ENCODE measurements around the gene IGFL2. TPM values are rescaled to one million over a fixed set of nuclear protein-coding genes. Genes with fewer than 3 reads are reported as not detected.

Gene IGFL2
- polyA plus RNA-seq, 3 donors: not detected

DNA sequence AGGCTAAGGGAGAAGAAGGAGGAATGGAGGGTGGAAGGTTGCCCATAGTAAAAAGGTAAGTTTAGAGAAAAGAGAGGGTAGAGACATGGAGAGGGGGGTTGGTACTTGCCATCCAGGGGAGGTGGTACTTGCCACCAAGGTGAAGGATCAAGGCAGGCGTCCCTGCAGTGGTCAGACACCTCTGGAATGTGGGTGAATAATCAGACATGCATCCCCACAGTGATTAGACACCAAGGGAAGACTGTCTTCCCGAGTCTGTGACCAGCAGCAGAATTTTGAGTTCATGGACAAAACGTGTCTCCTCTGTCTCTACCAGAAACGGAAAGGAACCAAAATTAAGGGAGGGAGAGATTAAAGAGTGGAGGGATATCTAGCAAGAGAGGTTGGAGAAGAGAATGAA, 54.4 kb downstream of the IGFL2 start:
- Mint-ChIP-seq H3K27me3 (ENCODE audit: low read depth in 3 of 3) (peaks cover 24 to 29% (median 26%) of the 10 kb centered on the region in 3 donors), H3K9me3 (no peaks in the 10 kb centered on the region), H3K4me1 (peaks cover 2% of the 10 kb centered on the region), H3K27ac (no peak overlapping the region), H3K36me3 (no peaks in the 10 kb centered on the region), H3K4me3 (peak overlapping the region in 1 of 2 donors; percentile 1)
- no peak for DNase-seq
- H3K9me3 ChIP-seq (replicated peaks in 1 of 2; ENCODE audit: control insufficient read depth in 1 of 2, insufficient read depth in 1 of 2, low read length in 2 of 2): no peaks in the 10 kb centered on the region
- intact Hi-C loops (cut with micrococcal nuclease): no loop called here
- no peak overlapping the region for H3K27ac ChIP-seq (ENCODE audit: low read depth in 1 of 2, low read length in 2 of 2)
- no peaks in the 10 kb centered on the region for H3K79me2 ChIP-seq (ENCODE audit: insufficient read depth, low read length)
- H3K27me3 ChIP-seq (ENCODE audit: control insufficient read depth in 2 of 2, insufficient read depth in 2 of 2, low read length in 2 of 2): no peaks in the 10 kb centered on the region
- 84% methylated on average over 3 of the region's 4 CpGs for WGBS (ENCODE audit: insufficient coverage)
- no peak overlapping the region for H3K9ac ChIP-seq (ENCODE audit: insufficient read depth, low read length, poor library complexity, severe bottlenecking)
- no peaks in the 10 kb centered on the region for H4K20me1 ChIP-seq (ENCODE audit: insufficient read depth, low read length)
- no peak overlapping the region for H3K4me3 ChIP-seq (replicated peaks in 1 of 3; ENCODE audit: low read depth in 2 of 3, low read length in 3 of 3)
- no peaks in the 10 kb centered on the region for H3K4me1 ChIP-seq (ENCODE audit: control insufficient read depth in 1 of 2, insufficient read depth in 2 of 2, low read length in 2 of 2)
- no peak for TF ChIP-seq CTCF (IDR thresholded peaks at IDR 0.05)
- no peaks in the 10 kb centered on the region for H3K36me3 ChIP-seq (replicated peaks in 1 of 2; ENCODE audit: control insufficient read depth in 1 of 2, insufficient read depth in 2 of 2, low read length in 2 of 2)
- no peak overlapping the region for H3K4me2 ChIP-seq (replicated peaks; ENCODE audit: extremely low read depth, low read length, poor library complexity, severe bottlenecking)
- no peak overlapping the region for H2AFZ ChIP-seq (ENCODE audit: insufficient read depth, low read depth, low read length, poor library complexity, severe bottlenecking)

DNA sequence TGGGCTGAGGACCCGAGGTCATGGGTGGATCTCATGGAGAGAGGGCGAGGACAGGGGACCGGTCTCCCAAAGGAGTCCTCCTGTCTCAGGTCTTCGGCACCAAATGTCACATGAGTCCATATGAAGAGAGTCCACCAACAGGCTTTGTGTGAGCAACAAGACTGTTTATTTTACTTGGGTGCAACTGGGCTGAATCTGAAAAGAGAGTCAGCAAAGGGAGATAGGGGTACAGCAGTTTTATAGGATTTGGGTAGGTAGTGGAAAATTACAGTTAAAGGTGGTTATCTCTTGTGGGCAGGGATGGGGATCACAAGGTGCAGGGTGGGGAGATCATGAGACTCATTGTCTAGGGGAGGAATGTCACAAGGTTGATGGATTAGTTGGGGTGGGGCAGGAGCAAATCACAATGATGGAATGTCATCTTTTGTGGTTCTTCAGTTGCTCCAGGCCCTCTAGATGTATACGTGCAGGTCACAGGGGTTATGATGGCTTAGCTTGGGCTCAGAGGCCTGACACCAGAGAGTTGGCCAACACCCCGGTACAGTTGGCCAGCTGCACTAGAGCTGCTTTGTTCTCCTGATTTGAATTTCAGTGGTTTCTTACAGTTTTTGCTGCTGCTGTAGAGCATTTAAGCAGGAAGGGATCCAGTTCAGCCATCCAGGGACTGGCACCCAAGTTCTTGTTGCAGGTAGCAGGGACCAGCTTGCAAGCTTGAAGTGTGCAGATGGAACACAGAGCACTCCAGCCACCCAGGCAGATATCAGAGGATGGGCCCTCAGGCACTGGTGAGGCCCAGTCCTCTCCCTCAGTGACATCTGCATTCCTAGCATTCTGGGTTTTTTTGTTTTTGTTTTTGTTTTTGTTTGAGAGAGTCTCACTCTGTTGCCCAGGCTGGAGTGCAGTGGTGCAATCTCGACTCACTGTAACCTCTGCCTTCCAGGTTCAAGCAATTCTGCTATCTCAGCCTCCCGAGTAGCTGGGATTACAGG, 55.1 kb downstream of the IGFL2 start:
- Histone ChIP-seq H3K4me3 (replicated peaks in 1 of 3; ENCODE audit: low read depth in 2 of 3, low read length in 3 of 3) (no peak overlapping the region), H3K36me3 (replicated peaks in 1 of 2; ENCODE audit: control insufficient read depth in 1 of 2, insufficient read depth in 2 of 2, low read length in 2 of 2) (no peaks in the 10 kb centered on the region), H3K27me3 (ENCODE audit: control insufficient read depth in 2 of 2, insufficient read depth in 2 of 2, low read length in 2 of 2) (no peaks in the 10 kb centered on the region), H2AFZ (ENCODE audit: insufficient read depth, low read depth, low read length, poor library complexity, severe bottlenecking) (no peak overlapping the region), H3K9me3 (replicated peaks in 1 of 2; ENCODE audit: control insufficient read depth in 1 of 2, insufficient read depth in 1 of 2, low read length in 2 of 2) (no peaks in the 10 kb centered on the region), H3K27ac (ENCODE audit: low read depth in 1 of 2, low read length in 2 of 2) (no peak overlapping the region), H3K4me1 (ENCODE audit: control insufficient read depth in 1 of 2, insufficient read depth in 2 of 2, low read length in 2 of 2) (no peaks in the 10 kb centered on the region), H3K4me2 (replicated peaks; ENCODE audit: extremely low read depth, low read length, poor library complexity, severe bottlenecking) (no peak overlapping the region), H4K20me1 (ENCODE audit: insufficient read depth, low read length) (no peaks in the 10 kb centered on the region), H3K9ac (ENCODE audit: insufficient read depth, low read length, poor library complexity, severe bottlenecking) (no peak overlapping the region), H3K79me2 (ENCODE audit: insufficient read depth, low read length) (no peaks in the 10 kb centered on the region)
- H3K27ac Mint-ChIP-seq: no peak overlapping the region
- H3K9me3 Mint-ChIP-seq: no peaks in the 10 kb centered on the region
- peaks cover 26 to 31% (median 29%) of the 10 kb centered on the region in 3 donors for H3K27me3 Mint-ChIP-seq (ENCODE audit: low read depth in 3 of 3)
- no peak for TF ChIP-seq CTCF (IDR thresholded peaks at IDR 0.05)
- intact Hi-C loops (cut with micrococcal nuclease): no loop called here
- peak overlapping the region in 1 of 2 donors; percentile 1 for H3K4me3 Mint-ChIP-seq
- no peak for DNase-seq
- WGBS (ENCODE audit: insufficient coverage): 94% methylated on average over 6 of the region's 8 CpGs
- H3K36me3 Mint-ChIP-seq: no peaks in the 10 kb centered on the region
- peaks cover 4% of the 10 kb centered on the region for H3K4me1 Mint-ChIP-seq

All from CD14-positive monocyte (primary cell).